Activated CD8-positive, alpha-beta memory T cell treated with anti-CD3 and anti-CD28 coated beads for 48 hours (primary cell): ENCODE data around the gene TM7SF3.
"Not testable (repeated sequence)": the region's sequence is repeated elsewhere in the genome, so short reads cannot be mapped to it uniquely, and the experiment has no call there.

Source experiments
- DNase-seq, 3 experiments: peaks; one replicate each; pipeline ENCODE4 v3.0.0-alpha.2; 2020; ENCODE audit warnings: low read depth in 2 of 3, low spot score in 2 of 3

The TM7SF3 gene

DNA sequence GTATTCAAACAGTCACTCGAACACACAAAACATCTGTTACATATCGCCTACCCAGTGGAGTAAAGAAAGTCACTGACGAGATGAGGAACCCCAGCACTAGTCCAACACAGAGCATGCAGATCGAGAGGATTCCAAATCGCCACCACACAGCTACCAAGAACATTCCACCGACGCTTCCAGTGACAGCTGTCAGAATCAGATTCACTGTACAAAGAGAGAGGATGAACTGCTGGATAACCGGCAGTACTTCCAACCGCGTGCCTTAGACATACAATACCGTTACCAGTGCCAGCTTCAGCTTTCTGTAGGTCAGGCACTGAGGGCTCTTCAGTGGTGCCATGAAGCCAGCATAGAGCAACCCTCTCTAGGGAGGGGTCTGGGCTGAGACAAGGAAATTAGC is 34.5 kb downstream of the TM7SF3 start:
- DNase-seq = no peak

- DNase-seq = no peak
Measured at GRCh38 chr12:26978801-26979200, 35.4 kb downstream of the TM7SF3 start.

- no peak for DNase-seq
Measured at GRCh38 chr12:26976687-26977086, 37.5 kb downstream of the TM7SF3 start.

DNA sequence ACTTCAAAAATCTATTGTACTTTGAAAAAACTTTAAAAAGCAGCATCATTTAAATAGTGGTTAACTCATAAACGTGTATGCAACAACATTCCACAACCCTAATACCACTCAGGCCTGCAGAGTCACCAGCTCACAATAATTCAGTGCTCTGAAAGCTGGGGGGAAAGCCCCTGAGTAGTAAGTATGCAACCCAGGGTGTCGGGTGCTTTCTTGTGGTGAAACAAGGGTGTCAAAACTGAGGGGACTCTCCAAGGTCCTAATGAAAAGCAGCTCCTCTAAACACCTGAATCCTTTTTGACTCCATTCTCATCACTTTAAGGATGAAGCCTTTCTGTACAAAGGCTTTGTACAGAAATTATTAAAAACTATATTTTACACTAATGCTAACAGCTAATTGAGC is 42.2 kb downstream of the TM7SF3 start:
- DNase-seq = peak in 2 of 3 experiments; percentile 18 to 23

DNA sequence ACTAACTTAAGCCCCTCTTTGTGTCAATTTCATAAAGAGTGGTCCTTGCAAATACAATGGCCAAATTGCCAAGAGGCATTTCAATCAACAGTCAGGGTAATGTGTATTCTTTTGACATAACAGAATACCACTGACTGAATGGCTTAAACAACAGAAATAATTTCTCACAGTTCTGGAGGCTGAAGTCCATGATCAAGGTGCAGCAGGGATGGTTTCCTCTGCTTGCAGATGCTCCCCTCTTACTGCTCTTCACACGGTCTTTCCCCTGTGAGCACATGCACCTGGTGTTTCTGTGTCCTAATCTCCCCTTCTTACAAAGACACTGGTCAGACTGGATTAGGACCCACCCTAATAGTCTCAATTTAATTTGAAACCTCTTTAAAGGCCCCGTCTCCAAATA is 44.0 kb downstream of the TM7SF3 start:
- DNase-seq = no peak

- no peak for DNase-seq
Measured at GRCh38 chr12:26966842-26967241, 47.3 kb downstream of the TM7SF3 start.

GRCh38 chr12:26963413-26963812 is 50.8 kb downstream of the TM7SF3 start:
- DNase-seq = no peak

DNA sequence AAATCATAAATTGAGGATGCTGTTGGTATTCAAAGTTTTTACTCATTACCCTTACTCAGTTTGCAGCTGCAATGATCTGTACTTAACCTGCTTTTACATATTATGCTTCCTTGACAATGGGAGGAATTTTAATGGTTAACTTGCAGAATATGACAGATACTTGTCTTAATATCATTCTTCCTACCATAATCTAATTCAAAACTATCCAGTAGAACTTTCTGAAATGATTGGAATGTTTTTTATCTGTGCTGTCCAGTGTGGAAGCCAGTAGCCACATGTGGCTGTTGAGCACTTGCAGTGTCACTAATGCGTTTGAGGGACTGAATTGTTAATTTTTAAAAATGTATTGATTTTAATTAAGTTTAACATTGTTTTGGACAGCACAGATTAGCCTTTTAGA is 52.4 kb downstream of the TM7SF3 start:
- DNase-seq = no peak

DNA sequence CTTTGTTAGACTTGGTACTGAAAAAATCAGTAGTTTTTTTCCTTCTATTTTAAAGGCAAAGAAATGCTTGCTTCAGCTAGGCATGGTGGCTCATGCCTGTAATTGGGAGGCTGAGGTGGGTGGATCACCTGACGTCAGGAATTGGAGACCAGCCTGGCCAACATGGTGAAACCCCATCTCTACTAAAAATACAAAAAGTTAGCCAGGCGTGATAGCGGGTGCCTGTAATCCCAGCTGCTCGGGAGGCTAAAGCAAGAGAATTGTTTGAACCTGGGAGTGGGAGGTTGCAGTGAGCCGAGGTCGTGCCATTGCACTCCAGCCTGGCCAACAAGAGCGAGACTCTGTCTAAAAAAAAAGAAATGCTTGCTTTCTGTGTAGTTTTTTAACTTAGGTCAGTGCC is 52.8 kb downstream of the TM7SF3 start:
- not testable (repeated sequence) for DNase-seq

- DNase-seq = no peak
Measured at GRCh38 chr12:26954027-26954426, 60.2 kb downstream of the TM7SF3 start.

- no peak for DNase-seq
Measured at GRCh38 chr12:26953447-26953846, 60.7 kb downstream of the TM7SF3 start.

- DNase-seq = no peak
Measured at GRCh38 chr12:26948309-26948708, 65.9 kb downstream of the TM7SF3 start.

DNA sequence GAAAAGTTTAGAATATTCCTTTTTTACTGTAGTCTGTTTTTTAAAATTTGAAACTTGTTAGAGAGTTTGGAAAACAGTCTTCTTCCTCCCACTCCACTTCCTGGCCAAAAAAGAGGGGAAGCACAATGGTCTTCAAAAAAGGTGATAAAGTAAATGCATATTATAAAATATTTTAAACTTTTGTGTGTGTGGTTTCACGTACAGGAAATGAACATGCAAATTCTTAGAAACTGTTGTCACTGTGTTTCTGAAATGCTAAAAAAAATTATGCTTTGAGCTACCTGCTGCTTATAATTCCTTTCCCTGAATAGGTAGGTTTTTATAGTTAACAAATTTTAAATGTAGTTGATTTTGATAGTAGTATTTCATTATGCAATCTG is 73.0 kb downstream of the TM7SF3 start:
- DNase-seq = no peak

DNA sequence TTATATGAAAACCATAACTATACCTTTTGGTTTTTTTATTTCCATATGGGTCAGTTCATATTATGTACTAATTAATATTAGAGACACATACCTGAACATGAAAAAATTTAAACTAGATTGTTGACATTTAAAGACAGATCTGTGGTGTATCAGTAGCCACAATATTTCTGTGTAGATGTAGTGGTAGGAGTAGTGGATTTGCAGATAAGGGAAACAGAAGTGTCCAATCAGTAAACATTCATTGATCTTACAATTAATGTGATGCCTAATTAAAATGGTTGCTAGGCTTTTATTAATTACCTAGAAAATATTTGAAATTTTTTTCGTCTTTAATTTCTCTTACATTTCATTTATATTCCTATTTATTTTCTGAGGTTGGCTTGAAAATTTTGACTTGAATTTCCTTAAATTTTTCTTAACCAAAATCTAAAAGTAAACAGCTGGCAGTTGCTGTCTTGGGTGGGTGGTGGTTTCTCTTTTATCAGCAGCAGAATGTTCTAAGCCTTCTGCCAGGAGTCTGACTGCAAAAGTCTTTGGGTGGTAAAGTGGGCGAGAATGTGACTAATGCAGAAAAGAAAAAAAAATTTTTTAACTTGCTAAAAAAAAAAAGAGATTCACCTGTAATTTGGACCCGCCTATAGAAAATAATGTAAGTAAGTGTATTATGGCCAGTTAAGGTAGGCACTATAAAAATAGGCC is 73.5 kb downstream of the TM7SF3 start:
- DNase-seq = no peak

DNA sequence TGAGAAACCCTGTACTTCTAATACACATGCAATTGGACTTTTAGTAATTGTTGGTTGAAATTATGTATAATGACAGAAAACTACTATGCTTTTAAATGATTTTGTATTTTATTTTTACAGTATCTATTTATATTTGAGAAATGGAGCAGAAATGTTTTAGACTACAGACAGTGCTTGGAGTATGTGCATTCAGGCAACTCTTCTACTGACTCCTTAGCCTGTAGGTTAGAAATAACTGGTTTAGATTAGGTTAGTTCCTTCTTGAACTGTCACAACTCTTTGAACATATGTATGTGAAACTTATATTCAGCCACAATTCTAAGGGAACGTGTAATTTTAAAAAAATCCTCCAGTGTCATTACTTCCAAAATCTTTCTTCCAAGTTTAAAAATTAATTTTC is 74.2 kb downstream of the TM7SF3 start:
- no peak for DNase-seq

DNA sequence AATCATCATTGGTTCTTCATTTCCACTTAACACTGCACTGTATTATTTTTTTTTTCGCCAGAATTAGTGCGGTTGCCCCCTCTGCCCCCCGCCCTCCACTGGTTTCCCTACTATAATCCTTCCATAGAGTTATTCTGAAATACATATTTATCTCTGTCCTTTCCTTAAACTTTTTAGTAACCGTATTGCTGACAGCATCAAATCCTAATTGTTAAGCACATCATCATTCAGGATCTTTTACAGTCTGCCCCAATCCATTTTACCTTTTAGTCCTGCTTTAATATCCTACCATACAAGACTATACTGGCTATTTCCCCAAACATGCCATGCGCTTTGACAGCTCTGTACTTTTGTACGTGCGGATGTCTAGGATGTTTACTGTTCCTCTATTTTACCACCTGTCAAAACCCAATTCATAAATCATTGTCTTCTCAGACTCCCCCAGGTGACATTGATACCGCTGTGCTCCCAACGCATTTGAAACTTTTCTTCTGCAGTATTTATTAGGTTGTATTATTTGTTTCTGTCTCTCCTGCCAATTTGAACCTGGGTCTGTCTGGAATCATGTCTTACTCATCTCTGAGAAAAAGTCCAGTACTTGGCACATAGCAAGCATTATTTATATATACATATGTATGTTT is 74.9 kb downstream of the TM7SF3 start:
- no peak for DNase-seq

DNA sequence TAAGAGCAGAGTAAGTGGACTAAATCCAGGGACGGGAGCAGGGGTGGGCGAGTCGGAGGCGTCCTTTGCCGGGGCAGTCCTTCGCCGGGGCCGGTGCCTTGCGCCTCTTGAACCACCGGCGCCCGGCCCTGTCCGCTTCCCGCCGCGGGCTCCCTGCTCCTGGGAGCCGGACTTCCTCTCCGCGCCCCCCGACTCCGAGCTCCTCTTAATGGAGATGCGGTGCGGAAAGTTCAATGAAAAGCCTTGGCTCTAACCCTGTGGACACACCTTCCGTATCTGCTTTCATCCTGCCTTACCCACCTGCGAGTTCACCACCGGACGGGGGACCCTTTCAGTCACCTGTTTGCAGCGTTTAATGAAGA is 75.5 kb downstream of the TM7SF3 start:
- no peak for DNase-seq

DNA sequence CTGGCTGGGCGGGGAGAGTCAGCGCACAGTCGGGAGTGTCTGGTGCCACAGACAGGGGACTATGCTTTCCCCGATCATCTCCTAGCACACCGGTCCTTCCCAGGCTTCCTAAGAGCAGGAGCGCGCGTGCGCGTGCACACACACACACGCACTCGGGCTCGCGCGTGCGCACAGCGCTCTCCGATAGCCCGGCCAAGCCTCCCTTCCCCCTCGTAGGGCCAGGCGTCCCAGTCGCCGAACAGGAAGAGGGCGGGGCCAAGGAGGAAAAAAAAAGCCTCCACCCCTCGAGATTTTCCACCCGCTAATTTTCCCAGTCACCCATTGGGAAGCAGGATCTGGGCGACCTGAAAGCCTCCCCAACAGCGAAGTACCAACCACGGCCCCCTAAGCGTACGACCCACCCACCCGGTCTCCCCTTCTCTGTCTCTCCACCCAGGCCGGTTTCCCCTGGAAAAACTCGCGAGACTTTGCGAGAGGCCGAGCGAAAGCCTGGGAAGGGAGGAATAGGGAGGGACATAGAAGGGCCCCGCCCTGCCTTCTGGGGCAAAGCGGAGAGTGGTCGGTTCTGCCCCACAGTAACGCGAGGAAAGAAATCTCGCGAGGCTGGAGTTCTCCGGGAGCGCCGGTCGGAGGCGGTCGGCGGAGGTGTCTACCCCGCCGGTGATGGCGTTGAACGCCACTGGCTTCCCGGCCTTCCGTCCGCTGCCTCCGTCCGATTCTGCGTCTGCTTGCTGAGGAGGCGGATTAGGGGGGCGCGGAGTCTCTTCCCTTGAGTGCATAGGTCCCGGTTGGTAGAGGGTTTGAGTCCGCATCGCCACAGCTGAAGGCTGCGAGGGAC is 76.1 kb downstream of the TM7SF3 start, which contains the start of the genes FGFR1OP2 and INTS13:
FGFR1OP2 (plus strand) TSS at position 608 of the 838 bp plus-strand sequence. CDS start 15,689 bp downstream, outside the sequence.
INTS13 (minus strand) TSS at position 119 of the 838 bp plus-strand sequence. CDS start 1,178 bp downstream, outside the sequence.
- peak; percentile 85 to 93 (median 89) for DNase-seq

- DNase-seq = no peak
Measured at GRCh38 chr12:26937443-26937862, 76.7 kb downstream of the TM7SF3 start.

GRCh38 chr12:26936559-26937442 is 77.4 kb downstream of the TM7SF3 start:
- no peak for DNase-seq
